ENCODE measurements around the gene DNAJC5. TPM values are rescaled to one million over a fixed set of nuclear protein-coding genes. Genes with fewer than 3 reads are reported as not detected.
A peak's percentile ranks its signal among the peaks of the same experiment; 100 is the strongest.
"Not testable (repeated sequence)": the region's sequence is repeated elsewhere in the genome, so short reads cannot be mapped to it uniquely, and the experiment has no call there.

DNAJC5 gene
- polyA plus RNA-seq, 12 donors: 22.3 to 35.9 (median 29.6) TPM; not detected in 1

DNA sequence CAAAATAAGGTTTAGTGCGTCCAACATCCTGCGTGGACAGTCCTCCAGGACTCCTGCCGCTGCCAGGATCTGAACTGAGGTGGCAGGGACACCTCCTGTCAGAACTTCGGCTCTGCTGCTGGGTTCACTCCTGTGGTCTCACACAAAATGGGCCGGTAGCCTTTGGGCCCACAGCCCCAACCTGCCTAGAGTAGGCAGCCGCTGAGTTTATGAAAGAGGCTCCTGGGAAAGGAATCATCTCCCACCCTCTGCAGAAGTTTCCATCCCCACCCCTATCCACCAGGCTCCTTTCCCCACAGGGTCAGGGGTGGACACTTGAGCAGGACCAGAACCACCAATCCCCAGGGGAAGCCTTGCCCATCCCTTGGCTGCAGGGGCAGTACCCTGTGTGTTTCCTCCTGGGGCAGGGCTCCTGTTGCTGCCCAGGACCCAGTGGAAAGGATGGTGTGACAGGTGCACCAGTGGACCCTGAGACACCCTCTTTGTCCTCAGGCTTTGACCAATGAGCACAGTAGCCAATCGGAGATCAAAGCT, 35.7 kb upstream of the DNAJC5 start:
- DNase-seq: no peak

DNA sequence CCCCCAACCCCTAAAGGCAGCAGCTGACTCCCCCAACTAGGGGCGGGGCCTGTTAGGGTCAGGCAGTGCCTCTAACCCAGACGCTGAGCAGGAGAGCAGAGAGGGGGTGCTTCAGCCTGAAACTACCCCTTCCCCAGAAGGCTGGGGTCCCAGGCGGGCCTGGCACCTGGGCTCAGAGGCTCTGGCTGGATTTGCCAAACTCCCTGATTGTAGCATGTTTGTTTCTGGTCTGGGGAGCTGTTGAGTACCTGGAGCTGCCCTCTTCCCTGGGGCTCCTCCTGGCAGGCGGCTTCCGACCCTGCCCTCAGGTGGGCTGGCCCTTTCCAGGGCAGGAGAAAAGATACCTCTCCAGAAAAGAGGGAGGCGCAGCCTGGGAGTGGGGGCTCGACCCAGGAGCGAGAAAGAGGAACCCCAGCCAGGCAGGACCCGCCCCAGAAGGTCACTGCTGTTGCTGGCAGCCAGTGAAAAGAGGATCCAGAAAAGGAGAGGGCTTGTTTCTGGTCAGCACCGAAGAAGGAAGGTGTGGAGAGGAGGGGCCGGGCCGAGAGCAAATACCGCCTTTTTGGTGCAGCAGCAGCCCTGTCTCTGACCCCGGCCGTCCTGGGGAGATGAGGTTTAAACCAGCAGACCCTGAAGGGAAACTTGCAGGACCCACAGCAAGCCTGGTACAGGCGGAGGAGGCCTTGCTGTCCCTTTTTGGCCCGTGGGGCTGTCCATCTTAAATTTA, 34.4 kb upstream of the DNAJC5 start:
- no peak for DNase-seq

DNA sequence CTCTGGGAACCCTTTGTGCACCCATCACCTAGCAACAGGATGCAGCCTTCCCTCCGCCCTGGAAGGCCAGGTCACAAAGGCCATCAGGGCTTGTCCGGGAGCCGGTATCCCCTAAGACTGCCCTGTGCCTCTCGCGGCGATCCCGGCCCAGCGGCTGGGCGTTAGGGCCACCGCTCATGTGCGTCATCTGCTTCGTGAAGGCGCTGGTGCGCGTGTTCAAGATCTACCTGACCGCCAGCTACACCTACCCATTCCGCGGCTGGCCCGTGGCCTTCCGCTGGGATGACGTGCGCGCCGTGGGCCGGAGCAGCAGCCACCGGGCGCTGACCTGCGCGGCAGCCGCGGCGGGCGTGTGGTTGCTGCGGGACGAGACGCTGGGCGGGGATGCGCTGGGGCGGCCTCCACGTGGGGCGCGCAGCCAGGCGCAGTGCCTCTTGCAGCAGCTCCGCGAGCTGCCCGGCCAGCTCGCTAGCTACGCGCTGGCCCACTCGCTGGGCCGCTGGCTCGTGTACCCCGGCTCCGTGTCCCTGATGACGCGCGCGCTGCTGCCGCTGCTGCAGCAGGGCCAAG, 33.5 kb upstream of the DNAJC5 start, which contains the start of gene ABHD16B:
Gene ABHD16B (plus strand): TSS at position 134 of the 570 bp plus-strand sequence. CDS start 43 bp downstream, at position 177.
- no peak for DNase-seq

DNA sequence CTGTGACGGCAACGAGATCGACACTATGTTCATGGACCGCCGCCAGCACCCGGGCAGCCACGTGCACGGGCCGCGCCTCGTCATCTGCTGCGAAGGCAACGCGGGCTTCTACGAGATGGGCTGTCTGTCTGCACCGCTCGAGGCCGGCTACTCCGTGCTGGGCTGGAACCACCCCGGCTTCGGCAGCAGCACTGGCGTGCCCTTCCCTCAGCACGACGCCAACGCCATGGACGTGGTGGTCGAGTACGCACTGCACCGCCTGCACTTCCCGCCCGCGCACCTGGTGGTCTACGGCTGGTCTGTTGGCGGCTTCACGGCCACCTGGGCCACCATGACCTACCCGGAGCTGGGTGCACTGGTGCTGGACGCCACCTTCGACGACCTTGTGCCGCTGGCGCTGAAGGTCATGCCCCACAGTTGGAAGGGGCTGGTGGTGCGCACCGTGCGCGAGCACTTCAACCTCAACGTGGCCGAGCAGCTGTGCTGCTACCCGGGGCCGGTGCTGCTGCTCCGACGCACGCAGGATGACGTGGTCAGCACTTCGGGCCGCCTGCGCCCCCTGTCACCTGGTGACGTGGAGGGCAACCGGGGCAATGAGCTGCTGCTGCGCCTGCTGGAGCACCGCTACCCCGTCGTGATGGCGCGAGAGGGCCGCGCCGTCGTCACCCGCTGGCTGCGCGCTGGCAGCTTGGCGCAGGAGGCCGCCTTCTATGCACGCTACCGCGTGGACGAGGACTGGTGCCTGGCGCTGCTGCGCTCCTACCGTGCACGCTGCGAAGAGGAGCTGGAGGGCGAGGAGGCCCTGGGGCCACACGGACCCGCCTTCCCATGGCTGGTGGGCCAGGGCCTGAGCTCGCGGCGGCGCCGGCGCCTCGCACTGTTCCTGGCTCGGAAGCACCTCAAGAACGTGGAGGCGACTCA, 32.7 kb upstream of the DNAJC5 start:
- DNase-seq: no peak

DNA sequence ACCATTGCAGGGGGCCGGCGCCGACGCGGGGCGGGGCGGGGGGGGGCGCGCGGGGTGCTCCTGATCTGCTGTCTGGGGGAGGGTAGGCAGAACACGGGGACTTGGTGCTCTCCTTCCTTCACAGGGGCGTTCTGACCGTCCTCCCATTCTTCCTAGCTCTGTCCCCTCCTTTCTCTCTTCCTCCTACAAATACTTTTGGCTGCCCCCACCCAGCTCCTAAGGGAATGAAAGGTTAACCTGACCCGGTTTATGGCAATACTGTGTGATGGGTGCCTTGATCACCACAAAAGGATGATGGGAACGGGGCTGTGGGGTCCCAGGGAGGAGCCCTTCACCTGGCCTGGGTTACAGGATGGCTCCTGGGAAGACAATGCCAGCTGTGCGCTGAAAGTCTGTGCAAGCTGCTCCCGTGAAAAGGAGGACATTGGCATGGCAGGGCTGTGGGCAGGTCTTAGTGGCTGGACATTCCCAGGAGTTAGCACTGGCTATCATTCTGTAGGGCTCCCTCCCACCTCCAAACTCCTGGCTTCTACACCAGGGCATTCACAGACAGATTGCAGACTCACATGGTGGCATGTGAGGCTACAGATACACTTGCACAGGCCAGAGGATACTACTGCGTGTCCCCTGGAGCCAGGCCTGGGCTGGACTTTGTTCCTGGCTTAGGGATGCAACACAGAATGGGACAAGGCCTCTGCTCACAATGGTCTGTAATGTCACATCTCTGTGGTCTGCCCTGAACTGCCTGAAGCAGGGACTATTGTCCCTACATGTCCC, 31.7 kb upstream of the DNAJC5 start:
- DNase-seq: no peak

DNA sequence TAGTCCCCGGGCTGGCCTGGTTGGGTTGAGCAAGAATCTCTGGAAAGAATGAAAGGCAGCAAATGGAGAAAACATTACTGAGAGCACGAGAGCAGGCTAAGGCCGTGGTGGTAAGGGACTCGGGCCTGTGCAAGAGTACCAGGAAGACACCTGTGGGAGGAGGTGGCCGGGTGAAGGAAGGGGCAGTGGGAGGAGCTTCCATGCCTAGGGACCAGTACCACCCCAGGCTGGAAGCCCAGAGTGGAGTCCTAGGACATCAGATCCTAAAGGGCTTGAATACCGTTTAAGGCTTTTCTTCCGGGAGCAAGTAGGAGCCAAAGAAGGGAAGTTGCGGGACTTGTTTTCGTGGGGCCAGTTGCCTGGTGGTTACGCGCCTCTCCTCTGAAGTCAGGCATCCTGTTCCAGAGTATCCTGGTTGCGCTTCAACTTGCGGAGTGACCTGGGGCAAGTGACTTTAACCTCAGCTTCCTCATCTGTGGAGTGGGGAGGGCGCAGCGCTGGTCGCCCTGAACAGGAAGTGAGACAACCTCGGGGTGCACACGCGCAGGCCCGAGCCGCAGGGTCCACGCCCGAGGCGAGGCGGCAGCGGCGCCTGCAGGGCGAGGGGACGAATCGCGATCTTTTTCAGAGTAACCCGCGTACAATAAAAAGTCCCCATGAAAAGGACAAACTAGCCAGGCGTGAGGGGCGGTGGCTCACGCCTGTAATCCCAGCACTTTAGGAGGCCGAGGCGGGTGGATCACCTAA, 31.0 kb upstream of the DNAJC5 start:
- DNase-seq: peak; percentile 84

DNA sequence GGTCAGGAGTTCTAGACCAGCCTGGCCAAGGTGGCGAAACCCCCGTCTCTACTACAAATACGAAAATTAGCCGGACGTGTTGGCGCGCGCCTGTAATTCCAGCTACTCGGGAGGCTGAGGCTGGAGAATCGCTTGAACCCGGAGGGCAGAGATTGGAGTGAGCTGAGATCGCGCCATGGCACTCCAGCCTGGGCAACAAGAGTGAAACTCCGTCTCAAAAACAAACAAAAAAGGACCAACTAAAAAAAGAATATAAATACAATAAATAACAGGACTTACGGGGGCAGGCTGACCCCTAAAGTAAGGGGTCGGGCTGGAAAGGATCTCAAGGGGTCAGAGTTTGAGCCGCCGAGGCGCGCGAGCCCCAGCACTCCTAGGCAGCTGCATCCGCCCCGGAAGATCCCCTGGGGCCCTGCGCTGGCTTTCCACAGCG, 30.4 kb upstream of the DNAJC5 start:
- no peak for DNase-seq

DNA sequence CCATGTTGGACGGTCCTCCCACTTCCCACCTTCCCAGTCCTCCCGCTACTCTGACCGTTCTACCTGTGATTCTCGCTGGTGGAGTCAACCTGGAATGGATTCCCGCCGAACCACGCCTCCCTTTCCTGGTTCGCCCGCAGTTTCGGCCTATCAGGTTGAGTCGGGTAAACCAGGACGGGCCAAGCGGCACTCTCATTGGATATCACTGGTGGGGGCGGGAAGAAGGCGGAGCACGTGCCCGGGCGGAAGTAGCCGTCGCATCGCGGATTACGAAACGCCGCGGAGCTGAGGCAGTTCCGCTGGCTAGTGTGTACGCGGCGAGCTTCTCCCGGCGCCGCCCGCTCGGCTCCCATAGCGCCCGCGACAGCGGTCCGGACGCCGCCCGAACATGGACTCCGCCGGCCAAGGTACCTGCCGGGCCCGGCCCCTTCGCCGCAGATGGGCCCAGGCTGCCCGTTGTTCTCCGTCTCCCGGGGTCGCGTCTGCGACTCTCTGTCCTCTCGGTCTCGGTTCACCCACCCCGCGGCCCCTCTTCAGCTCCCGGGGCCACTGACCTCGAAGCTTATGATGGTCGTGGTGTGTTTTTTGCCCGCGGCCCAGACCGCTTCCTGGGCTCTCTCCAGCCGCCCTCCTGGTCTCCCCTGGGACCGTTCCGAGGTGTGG, 29.8 kb upstream of the DNAJC5 start, which contains the start of gene TPD52L2:
Gene TPD52L2 (plus strand): TSS at position 293 of the 663 bp plus-strand sequence. CDS start 96 bp downstream, at position 389.
- DNase-seq: peak; percentile 98

DNA sequence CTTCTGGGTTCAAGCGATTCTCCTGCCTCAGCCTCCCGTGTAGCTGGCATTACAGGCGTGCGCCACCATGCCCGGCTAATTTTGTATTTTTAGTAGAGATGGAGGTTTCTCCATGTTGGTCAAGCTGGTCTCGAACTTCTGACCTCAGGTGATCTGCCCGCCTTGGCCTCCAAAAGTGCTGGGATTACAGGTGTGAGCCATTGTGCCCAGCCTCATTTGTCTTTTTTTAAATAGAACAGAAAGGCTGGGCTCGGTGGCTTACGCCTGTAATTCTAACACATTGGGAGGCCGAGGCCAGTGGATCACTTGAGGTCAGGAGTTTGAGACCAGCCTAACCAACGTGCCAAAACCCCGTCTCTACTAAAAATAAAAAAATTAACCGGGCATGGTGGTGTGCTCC, 27.9 kb upstream of the DNAJC5 start:
- not testable (repeated sequence) for DNase-seq

DNA sequence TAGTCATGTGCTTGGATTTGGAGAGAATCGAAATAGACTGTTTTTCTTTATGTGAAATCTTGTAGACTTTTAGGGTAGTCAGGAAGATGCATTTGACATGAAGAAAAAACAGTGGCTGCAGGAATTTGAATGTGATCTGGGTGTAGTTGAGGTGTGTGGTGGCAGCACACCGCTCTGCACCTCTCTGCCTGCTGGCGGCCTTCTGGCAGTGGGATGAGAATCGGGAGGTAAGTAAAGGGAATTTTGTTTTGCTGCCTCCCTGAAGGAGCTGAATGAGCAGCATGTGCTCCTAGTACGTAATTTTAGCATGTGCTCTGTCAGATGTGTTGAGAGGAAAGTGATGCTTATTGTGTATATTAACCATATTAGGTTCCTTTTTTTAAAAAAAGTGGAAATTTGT, 26.7 kb upstream of the DNAJC5 start:
- DNase-seq: no peak

DNA sequence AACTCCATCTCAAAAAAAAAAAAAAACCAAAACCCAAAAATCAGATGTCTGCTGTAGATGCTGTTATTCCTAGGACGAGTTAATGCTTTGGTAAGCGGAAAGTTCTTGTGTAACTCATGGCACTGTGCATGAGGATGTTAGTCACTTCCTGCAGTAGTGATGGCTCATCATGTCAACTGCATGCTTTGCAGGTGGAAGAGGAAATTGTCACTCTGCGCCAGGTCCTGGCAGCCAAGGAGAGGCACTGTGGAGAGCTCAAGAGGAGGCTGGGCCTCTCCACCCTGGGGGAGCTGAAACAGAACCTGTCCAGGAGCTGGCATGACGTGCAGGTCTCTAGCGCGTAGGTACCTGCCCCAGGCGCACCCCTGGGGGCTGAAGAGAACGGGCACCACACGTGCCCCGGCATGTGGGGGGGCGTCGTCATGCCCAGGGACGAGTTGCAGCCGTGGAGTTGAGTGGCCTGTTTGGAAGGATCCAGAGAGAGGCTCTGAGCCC, 21.4 kb upstream of the DNAJC5 start:
- DNase-seq: no peak

DNA sequence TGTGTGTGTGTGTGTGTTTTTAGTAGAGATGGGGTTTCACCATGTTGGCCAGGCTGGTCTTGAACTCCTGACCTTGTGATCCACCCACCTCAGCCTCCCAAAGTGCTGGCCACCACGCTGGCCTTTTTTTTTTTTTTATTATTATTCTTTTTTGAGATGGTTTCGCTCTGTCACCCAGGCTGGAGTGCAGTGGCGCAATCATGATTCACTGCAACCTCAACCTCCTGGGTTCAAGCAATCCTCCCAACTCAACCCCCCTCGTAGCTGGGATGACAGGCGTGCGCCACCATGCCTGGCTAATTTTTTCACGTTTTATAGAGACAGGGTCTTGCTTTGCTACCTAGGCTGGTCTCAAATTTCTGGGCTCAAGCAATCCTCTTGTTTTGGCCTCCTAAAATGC, 20.7 kb upstream of the DNAJC5 start:
- not testable (repeated sequence) for DNase-seq

DNA sequence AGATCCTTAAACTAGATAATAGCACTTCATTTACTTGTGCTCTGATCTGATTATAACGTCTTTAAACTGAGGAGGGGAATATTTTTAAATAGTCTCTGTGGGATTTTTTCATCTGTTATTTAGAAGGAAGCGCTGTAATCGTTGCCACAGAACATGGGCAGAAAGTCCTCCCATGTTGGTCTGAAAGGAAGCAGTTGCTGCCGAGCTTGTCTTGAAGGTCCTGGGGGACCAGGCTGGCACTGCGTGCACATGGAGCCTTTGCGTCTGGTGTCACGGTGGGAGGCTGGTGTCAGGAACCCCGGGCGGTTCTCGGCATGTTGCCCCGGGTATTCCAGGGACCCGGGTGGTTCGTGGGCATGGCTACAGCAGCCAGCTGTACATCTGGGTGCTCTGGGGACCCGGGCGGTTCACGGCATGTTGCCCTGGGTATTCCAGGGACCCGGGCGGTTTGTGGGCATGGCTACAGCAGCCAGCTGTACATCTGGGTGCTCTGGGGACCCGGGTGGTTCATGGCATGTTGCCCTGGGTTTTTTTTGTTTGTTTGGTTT, 18.4 kb upstream of the DNAJC5 start:
- no peak for DNase-seq

DNA sequence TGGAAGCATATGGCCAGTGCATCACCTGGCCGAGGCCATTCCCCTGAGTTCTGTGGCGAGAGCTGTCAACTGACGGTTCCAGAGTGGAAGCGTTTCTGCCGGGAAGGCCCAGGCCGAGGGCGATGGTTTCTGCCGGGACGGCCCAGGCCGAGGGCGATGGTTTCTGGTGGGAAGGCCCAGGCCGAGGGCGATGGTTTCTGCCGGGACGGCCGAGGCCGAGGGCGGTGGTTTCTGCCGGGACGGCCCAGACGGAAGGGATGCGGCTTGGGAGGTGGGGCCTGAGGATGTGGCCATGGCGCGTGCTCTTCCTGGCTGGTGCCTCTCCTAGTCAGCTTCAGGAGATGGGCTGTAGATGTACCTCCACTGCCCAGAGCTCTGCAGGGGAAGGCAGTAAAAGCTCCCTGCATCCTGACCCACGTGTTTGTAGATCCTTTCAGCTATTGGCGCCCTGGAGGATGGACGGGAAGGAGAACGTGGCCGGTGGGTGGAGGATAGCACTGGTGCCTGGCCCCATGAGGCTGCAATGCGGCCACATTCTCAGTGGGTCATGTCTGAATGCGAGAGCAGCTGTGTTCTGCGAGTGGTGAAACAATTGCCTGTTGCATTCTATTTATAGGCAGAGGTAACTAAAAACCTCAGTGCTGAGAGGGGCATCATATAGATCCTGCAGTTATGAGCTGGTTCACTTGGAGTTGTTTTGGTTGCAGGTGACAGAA, 17.0 kb upstream of the DNAJC5 start:
- DNase-seq: no peak

DNA sequence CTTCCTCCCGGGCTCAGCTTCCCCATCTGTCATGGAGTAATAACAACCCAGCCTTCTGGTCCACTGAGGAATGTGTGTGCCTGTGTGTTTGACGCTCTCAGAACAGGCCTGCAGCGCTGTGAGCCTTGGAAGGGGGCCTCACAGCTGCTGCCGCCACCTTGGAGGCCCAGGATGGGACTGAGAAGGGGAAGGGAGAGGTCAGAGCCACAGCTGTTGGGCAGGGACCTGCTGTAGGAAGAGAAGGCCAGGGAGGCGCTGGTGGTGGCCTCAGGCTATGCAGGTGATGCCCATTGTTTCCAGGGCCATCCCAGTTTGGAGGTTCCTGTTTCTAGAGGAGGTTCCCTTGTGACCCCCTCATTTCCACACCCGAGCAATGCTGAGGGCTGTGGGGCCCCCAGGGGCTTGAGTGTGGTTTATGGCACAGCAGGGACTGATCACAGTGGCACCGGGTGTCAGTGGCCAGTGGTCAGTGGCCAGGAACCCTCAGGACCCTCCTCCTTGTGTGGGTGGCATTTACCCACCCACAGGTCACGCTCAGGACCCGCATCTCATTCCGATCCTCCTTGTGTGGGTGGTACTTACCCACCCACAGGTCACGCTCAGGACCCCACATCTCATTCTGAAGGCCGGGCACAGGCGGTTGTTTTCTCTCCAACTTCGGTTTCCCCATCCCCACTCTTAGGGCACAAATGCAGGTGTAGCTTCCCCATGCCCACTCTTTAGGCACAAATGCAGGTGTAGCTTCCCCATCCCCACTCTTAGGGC, 15.8 kb upstream of the DNAJC5 start:
- DNase-seq: no peak

DNA sequence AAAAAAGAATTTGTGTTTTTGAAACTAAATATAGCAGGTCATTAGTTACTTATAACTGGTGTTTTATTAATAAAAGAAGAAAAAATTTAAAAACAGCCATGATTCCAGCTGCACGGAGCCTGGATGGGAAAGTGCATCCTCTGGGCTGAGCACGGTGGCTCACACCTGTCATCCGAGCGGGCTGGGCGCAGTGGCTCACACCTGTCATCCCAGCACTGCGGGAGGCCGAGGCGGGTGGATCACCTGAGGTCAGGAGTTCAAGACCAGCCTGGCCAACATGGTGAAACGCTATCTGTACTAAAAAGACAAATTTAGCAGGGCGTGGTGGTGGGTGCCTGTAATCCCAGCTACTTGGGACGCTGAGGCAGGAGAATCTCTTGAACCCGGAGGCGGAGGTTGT, 14.0 kb upstream of the DNAJC5 start:
- not testable (repeated sequence) for DNase-seq

DNA sequence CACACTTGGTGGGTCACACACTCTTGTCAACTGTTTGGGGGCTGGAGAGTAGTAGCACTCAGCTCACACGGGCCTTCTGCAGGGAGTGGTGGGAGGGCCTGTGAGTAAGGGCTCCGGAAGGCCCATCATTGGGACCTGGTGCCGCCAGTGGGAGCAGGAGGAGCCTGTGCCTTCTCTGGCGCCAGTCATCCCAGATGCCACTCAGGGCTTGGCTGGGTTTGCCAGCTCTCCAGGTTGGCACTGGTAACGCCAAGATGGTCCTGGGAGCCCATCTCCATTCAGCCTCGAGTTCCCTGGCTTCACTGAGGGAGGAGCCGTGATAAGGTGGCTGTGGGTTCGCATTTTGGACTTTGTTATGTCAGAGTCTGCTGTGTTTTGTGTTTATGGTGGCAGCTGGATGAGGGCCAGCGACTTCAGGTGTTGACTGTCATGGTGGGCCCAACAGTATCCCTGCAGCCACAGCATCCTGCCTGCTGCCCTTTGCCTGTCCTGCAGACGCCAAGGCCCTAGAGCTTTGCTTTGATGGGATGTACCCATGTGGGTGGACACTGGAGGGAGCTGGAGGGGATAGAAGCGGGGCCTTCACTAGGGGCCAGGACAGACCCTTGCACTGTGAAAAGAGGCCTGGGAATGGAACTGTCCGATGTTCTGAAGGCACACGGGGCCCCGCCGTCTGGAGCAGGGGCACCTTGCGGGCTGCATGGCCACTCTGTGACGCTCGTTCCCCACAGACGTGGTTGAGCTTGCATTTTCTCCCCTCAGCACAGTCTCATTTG, 13.3 kb upstream of the DNAJC5 start:
- no peak for DNase-seq
